CD4-positive, alpha-beta T cell (primary cell): ENCODE measurements around the gene HS3ST2. TPM values are rescaled to one million over a fixed set of nuclear protein-coding genes. Genes with fewer than 3 reads are reported as not detected.
"Not testable (repeated sequence)": the region's sequence is repeated elsewhere in the genome, so short reads cannot be mapped to it uniquely, and the experiment has no call there.

Experiments used
- ATAC-seq: fragments of 200-7000 bp; cut with Tn5 transposase; one replicate; pipeline ENCODE4 v1.10.0; 2022; ENCODE audit warnings: mild to moderate bottlenecking; ENCODE audit not compliant: poor library complexity
- CTCF ChIA-PET: fragments of 350-600 bp; sonication (Branson Sonifier 250); formaldehyde crosslinking; loops from one replicate; lab custom pipeline; 2021; ENCODE audit warnings: antibody characterized with exemption, inconsistent platforms; lab: Charles Lee
- POLR2A ChIA-PET: fragments of 350-600 bp; sonication (Branson Sonifier 250); formaldehyde crosslinking; loops from one replicate; lab custom pipeline; 2021; ENCODE audit warnings: antibody characterized with exemption, inconsistent platforms; lab: Charles Lee
- DNase-seq, 14 experiments: peaks; one replicate each; pipeline ENCODE4 v3.0.0-alpha.2; 2013 to 2020; ENCODE audit warnings: mixed read lengths in 2 of 14
- H3K27ac ChIP-seq, 2 donors: one replicate each; pipeline versions ENCODE4 v1.5.1 to v1.7.0; 2013; ENCODE audit warnings: low read length in 2 of 2, low read depth in 1 of 2, mild to moderate bottlenecking in 1 of 2
- H3K27me3 ChIP-seq, 2 experiments: 1 replicate in 1 of 2; 2 replicates in 1 of 2; pipeline versions ENCODE4 v1.6.1 to v1.7.0; 2013; ENCODE audit warnings: low read length in 2 of 2, control low read depth in 1 of 2, mild to moderate bottlenecking in 1 of 2, moderate library complexity in 1 of 2; ENCODE audit not compliant: insufficient read depth in 2 of 2, control insufficient read depth in 1 of 2
- H3K36me3 ChIP-seq: one replicate; pipeline ENCODE4 v1.6.1; 2013; ENCODE audit warnings: low read length, control low read depth; ENCODE audit not compliant: insufficient read depth
- H3K4me1 ChIP-seq: one replicate; pipeline ENCODE4 v1.6.1; 2013; ENCODE audit warnings: low read length, control low read depth; ENCODE audit not compliant: insufficient read depth
- H3K4me3 ChIP-seq: one replicate; pipeline ENCODE4 v1.5.1; 2013; ENCODE audit warnings: mild to moderate bottlenecking, low read length, moderate library complexity
- H3K9me3 ChIP-seq, 2 experiments: 1 replicate in 1 of 2; 2 replicates in 1 of 2; pipeline versions ENCODE4 v1.6.1 to v1.7.0; 2013; ENCODE audit warnings: low read length in 2 of 2, mild to moderate bottlenecking in 2 of 2, control low read depth in 1 of 2, moderate library complexity in 1 of 2; ENCODE audit not compliant: control insufficient read depth in 1 of 2, insufficient read depth in 1 of 2
- H3K27ac Mint-ChIP-seq: one replicate; pipeline ENCODE4 v1.8.0; 2020; ENCODE audit warnings: mixed read lengths
- H3K27me3 Mint-ChIP-seq: one replicate; pipeline ENCODE4 v1.8.0; 2021; ENCODE audit warnings: mixed read lengths
- H3K36me3 Mint-ChIP-seq: one replicate; pipeline ENCODE4 v1.8.0; 2021; ENCODE audit warnings: low read depth, mixed read lengths
- H3K4me1 Mint-ChIP-seq: one replicate; pipeline ENCODE4 v1.8.0; 2021; ENCODE audit warnings: low read depth, mixed read lengths
- H3K4me3 Mint-ChIP-seq: one replicate; pipeline ENCODE4 v1.8.0; 2020; ENCODE audit warnings: mild to moderate bottlenecking, mixed read lengths
- H3K9me3 Mint-ChIP-seq: one replicate; pipeline ENCODE4 v1.8.0; 2020; ENCODE audit warnings: mixed read lengths
- CTCF ChIP-seq: fragments of 200-600 bp; IDR thresholded peaks from one replicate; pipeline ENCODE4 v1.8.0; 2022; ENCODE audit warnings: antibody characterized with exemption, mild to moderate bottlenecking
- intact Hi-C, 2 experiments: fragments of 100-400 bp; cut with DNase I in 1 of 2; cut with micrococcal nuclease in 1 of 2; formaldehyde crosslinking; loops; one replicate each; pipeline versions ENCODE4 v1.15.1 to v1.9.0; 2023 to 2025; cut with DNase I, micrococcal nuclease
- total RNA-seq, 174 experiments: library from RNA in 2 of 174; stranded (reverse) in 2 of 174; gene quantifications; one replicate each; pipeline ENCODE4 v1.2.3 and lab custom pipeline; 2021 to 2026

HS3ST2 gene
- total RNA-seq, 2 experiments from 2014 or later, result not detected

GRCh38 chr16:22897184-22897583, 83.2 kb downstream of the HS3ST2 start:
- CTCF ChIA-PET, result no interaction called here

GRCh38 chr16:22898131-22898530, 84.2 kb downstream of the HS3ST2 start:
- Mint-ChIP-seq H3K36me3 (no peaks in the 10 kb centered on the region), H3K4me1 (no peaks in the 10 kb centered on the region), H3K27me3 (peaks cover 33% of the 10 kb centered on the region), H3K9me3 (no peaks in the 10 kb centered on the region), H3K27ac (no peak overlapping the region), H3K4me3 (no peak overlapping the region)
- Histone ChIP-seq H3K27ac (no peak overlapping the region), H3K27me3 (peaks cover 10 to 39% of the 10 kb centered on the region in 2 experiments), H3K4me1 (no peaks in the 10 kb centered on the region), H3K36me3 (no peaks in the 10 kb centered on the region), H3K9me3 (peaks cover 0 to 5% of the 10 kb centered on the region in 2 experiments), H3K4me3 (no peak overlapping the region)
- no peak for ATAC-seq
- POLR2A ChIA-PET, result no interaction called here
- no peak for DNase-seq
- CTCF ChIA-PET, result no interaction called here
- TF ChIP-seq CTCF, result no peak
- intact Hi-C loops, result no loop called here

More at GRCh38 chr16:22897184-22897583, 83.2 kb downstream of the HS3ST2 start:
- no peak for DNase-seq
- Mint-ChIP-seq H3K27me3 (peaks cover 30% of the 10 kb centered on the region), H3K4me3 (no peak overlapping the region), H3K9me3 (no peaks in the 10 kb centered on the region), H3K27ac (no peak overlapping the region), H3K36me3 (no peaks in the 10 kb centered on the region), H3K4me1 (no peaks in the 10 kb centered on the region)
- Histone ChIP-seq H3K9me3 (peaks cover 0 to 5% of the 10 kb centered on the region in 2 experiments), H3K27ac (no peak overlapping the region), H3K4me3 (no peak overlapping the region), H3K4me1 (no peaks in the 10 kb centered on the region), H3K27me3 (peaks cover 10 to 39% of the 10 kb centered on the region in 2 experiments), H3K36me3 (no peaks in the 10 kb centered on the region)
- no peak for TF ChIP-seq CTCF
- intact Hi-C loops, result no loop called here
- no peak for ATAC-seq
- POLR2A ChIA-PET, result no interaction called here

- Mint-ChIP-seq H3K4me1 (no peaks in the 10 kb centered on the region), H3K36me3 (no peaks in the 10 kb centered on the region), H3K4me3 (no peak overlapping the region), H3K9me3 (no peaks in the 10 kb centered on the region), H3K27ac (no peak overlapping the region), H3K27me3 (peaks cover 37% of the 10 kb centered on the region)
- no peak overlapping the region for H3K4me3 ChIP-seq
- no peak for ATAC-seq
- ChIA-PET POLR2A (no interaction called here), CTCF (no interaction called here)
- H3K27me3 ChIP-seq, result peaks cover 14 to 39% of the 10 kb centered on the region in 2 experiments
- TF ChIP-seq CTCF, result no peak
- H3K27ac ChIP-seq, result no peak overlapping the region
- no peaks in the 10 kb centered on the region for H3K4me1 ChIP-seq
- no peaks in the 10 kb centered on the region for H3K36me3 ChIP-seq
- H3K9me3 ChIP-seq, result peaks cover 0 to 5% of the 10 kb centered on the region in 2 experiments
- peak in 11 of 14 experiments; percentile 3 to 55 (median 25) for DNase-seq
- intact Hi-C loops, result no loop called here
Observed at GRCh38 chr16:22898874-22899348, 84.9 kb downstream of the HS3ST2 start.

- H3K4me3 ChIP-seq, CTCF ChIA-PET, intact Hi-C loops, H3K36me3 ChIP-seq, POLR2A ChIA-PET, ATAC-seq, H3K9me3 Mint-ChIP-seq, H3K4me1 ChIP-seq, H3K27ac Mint-ChIP-seq, H3K27ac ChIP-seq, H3K4me1 Mint-ChIP-seq, H3K9me3 ChIP-seq, DNase-seq, H3K36me3 Mint-ChIP-seq, H3K4me3 Mint-ChIP-seq: not testable (repeated sequence)
- H3K27me3 ChIP-seq, result peaks cover 14 to 42% of the 10 kb centered on the region in 2 experiments
- peaks cover 35% of the 10 kb centered on the region for H3K27me3 Mint-ChIP-seq
Observed at GRCh38 chr16:22899567-22899966, 85.6 kb downstream of the HS3ST2 start.
